Gastrocnemius medialis (tissue), 4 donors: Measurements from ENCODE around the gene LYZ.

Source experiments
- POLR2A ChIP-seq, 2 donors: fragments of 450-650 bp; IDR thresholded peaks; one replicate each; pipeline ENCODE4 v1.6.1; 2017; ENCODE audit warnings: antibody characterized with exemption in 2 of 2, mild to moderate bottlenecking in 2 of 2, moderate library complexity in 2 of 2
- TF ChIP-seq, protein P1 (sequence below), 5 experiments: fragments of 450-650 bp in 3 of 5; fragments of 200-600 bp in 2 of 5; sonication (generic) in 2 of 5; IDR thresholded peaks in 4 of 5; conservative IDR thresholded peaks in 1 of 5; 1 replicate in 4 of 5; 2 replicates in 1 of 5; pipeline ENCODE4 v1.5.1; 2016 to 2019; ENCODE audit warnings: antibody characterized with exemption in 5 of 5, mild to moderate bottlenecking in 3 of 5, moderate library complexity in 3 of 5

DNA sequence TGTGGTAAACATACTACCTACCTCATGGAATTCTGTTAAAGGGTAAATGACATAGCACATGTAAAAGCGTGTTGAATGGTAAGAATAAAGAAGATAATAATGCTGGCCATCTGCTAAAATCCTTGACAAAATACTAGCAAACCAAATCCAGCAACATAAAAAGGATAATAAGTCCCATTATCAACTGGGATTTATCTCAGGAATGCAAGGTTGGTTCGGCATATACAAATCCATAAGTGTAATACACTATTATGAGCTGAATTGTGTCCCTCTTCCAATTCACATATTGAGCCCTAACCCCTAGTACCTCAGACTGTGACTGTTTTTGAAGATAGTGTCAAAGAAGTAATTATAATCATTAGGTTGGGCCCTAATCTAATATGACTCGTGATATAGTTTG is 48.8 kb downstream of the LYZ start:
- TF ChIP-seq, protein P1, sequence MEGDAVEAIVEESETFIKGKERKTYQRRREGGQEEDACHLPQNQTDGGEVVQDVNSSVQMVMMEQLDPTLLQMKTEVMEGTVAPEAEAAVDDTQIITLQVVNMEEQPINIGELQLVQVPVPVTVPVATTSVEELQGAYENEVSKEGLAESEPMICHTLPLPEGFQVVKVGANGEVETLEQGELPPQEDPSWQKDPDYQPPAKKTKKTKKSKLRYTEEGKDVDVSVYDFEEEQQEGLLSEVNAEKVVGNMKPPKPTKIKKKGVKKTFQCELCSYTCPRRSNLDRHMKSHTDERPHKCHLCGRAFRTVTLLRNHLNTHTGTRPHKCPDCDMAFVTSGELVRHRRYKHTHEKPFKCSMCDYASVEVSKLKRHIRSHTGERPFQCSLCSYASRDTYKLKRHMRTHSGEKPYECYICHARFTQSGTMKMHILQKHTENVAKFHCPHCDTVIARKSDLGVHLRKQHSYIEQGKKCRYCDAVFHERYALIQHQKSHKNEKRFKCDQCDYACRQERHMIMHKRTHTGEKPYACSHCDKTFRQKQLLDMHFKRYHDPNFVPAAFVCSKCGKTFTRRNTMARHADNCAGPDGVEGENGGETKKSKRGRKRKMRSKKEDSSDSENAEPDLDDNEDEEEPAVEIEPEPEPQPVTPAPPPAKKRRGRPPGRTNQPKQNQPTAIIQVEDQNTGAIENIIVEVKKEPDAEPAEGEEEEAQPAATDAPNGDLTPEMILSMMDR (IDR thresholded peaks at IDR 0.05 in 4 of 5, conservative IDR thresholded peaks at IDR 0.05 in 1 of 5) = no peak
- TF ChIP-seq POLR2A (IDR thresholded peaks at IDR 0.05) = no peak
